ENCODE measurements around the gene RNF220. TPM values are rescaled to one million over a fixed set of nuclear protein-coding genes. Genes with fewer than 3 reads are reported as not detected.
A peak's percentile ranks its signal among the peaks of the same experiment; 100 is the strongest.

RNF220 gene
- total RNA-seq, 1 experiment from 2014 or later: 57.4 TPM

- DNase-seq (ENCODE audit: low spot score): no peak
These were observed 179.1 kb downstream of the RNF220 start for GRCh38 chr1:44584167-44584566.

- DNase-seq (ENCODE audit: low spot score): no peak
These were observed 180.4 kb downstream of the RNF220 start for GRCh38 chr1:44585315-44585920.

DNA sequence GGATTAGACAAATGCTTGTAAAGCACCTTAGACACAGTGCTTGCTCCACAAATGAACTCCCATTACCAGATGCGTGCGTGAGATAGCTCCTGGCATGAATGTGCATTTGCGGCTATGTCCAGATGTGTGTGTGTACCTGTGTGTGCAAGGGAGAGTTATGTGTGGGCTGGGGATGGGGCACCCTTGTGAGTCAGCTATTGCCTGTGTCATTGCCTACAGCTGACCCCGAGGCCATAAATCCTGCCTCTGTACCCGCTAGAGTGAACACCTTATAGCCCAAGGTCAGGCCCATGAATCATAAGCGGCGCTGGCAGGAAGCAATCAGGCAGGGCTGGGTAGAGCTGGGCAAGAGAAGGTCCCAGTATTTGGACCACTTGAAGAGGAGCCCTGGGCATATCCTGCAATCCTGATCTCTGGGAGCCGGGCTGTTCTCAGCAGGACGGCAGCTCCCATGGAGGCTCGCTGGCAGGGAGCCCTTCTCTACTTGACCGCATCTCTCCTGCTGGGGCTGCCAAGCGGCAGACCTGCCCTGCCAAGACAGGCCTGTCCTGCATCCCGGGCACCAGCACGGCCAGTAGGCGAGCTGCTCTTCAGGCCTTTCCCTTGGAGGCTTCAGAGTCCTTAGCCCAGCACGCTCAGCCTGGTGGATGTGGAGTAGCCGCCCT is 182.9 kb downstream of the RNF220 start:
- DNase-seq (ENCODE audit: low spot score): peak; percentile 73

GRCh38 chr1:44588551-44589210 is 183.6 kb downstream of the RNF220 start:
- no peak for DNase-seq (ENCODE audit: low spot score)

GRCh38 chr1:44590475-44590874 is 185.4 kb downstream of the RNF220 start:
- DNase-seq (ENCODE audit: low spot score): no peak

DNA sequence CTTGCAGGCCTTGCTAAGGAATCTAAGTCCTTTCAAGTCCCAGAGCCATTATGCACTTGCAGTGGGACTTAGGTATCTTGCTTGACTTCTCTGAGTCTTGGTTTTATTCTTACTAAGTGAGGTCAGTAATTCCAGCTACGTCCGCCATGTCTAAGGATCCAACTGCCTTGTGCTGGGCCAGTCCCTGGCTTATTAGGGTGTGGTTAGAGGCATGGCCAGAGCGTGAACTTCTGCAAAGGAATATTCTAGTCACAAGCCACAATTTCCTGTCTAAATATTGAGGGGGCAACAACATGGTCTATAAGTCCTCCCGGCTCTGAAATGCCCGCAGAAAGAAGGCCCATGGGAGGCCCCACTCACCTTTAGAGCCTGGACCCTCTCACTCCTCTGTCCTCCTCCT is 186.3 kb downstream of the RNF220 start:
- no peak for DNase-seq (ENCODE audit: low spot score)

GRCh38 chr1:44592208-44593145 is 187.4 kb downstream of the RNF220 start:
- DNase-seq (ENCODE audit: low spot score): no peak

DNA sequence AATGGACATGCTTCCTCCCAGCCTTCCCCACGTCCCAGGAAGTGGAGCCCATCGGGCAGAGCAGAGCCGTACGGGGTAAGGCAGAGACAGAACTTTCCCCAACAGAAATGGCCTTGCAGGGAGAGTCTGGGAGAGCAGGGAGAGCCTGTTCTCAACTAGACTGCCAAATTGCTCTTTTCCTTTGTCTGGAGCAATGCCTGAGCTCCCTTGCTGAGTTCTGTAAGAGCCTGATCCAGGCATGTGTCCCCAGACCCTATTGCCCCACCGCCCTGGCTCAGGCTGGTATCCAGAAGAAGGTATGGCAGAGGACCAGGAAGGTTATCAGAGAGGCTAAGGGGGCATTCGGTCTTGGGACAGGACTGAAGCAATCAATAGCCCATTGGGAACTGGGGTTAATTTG is 189.3 kb downstream of the RNF220 start:
- DNase-seq (ENCODE audit: low spot score): no peak

DNA sequence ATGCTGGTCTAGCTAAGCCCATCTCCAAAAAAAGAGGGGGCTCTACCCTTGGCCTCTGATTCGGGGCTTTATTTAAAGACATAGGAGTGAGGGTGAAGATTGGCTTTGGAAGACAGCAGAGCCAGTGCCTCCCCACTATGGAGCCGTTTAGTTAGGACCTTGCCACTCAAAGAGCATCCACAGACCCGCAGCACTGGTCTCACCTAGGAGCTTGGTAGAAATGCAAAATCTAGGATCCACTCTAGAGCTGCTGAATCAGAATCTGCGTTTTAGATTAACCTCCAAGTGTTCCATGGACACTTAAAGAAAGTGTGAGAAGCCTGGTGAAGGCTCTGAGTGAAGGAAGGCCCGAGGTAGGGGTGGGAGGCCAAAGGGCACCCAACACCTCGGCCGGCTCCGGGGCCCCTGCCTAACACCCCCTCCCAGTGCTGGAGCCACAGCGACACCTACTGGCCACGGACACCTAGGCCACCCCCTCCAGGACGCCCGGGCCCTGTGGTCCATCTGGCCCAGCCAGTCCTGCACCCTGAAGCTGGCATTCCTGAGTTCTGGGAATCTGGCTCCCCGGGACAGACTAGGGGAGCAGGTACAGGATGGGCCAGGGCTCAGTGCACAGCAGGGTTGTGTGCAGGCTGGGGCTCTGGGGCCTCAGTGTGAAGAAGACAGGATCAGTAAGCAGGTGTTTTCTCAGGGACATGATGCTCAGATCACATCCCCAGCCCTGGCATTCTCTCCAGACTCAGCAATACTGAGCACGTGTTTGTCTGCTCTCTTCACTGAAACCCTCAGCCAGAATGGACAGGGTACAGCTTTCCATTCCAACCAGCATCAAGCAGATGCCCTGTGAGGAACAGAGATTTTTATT is 190.0 kb downstream of the RNF220 start:
- peak; percentile 34 for DNase-seq (ENCODE audit: low spot score)

- DNase-seq (ENCODE audit: low spot score): no peak
These were observed 191.5 kb downstream of the RNF220 start for GRCh38 chr1:44596511-44596910.

DNA sequence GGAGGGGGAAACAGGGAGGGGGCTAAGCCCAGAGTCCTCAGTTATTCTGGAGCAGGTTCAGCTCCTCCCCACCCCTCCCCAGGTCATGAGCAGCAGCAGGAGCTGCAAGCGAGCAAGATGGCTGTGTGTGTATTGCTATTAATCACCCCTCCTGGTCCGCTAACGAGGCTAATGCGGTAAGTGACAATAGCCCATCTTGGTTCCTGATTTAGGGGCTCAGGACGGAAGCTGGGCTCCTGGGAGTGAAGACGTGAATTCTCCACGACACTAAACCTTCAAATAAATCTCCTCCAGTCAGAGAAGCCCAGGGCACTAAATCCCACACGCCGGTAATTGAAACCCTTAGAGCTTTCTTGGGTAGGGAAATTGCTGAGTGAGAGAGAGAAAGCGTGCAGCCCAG is 193.1 kb downstream of the RNF220 start:
- DNase-seq (ENCODE audit: low spot score): no peak

GRCh38 chr1:44602634-44603628 is 197.9 kb downstream of the RNF220 start:
- DNase-seq (ENCODE audit: low spot score): no peak

DNA sequence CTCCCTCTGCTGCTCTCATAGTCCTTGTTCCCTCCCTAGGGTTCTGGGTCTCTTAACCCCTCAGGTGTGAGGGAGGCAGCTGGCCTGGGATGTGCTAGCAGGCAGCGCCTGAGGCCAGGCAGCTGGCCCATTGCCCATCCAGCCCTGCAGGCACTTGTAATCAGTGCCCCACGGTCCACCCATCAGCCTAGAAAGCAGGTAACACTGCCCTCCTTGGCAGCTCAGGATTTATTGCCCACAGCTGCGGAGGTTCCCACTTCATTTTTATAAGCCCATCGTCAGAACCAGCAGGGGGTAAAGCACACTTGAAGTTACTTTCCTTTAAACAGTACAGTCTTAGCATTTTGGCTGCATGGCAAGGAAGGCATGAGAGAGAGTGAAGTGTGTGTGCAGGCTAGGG is 198.7 kb downstream of the RNF220 start:
- peak; percentile 41 for DNase-seq (ENCODE audit: low spot score)

DNA sequence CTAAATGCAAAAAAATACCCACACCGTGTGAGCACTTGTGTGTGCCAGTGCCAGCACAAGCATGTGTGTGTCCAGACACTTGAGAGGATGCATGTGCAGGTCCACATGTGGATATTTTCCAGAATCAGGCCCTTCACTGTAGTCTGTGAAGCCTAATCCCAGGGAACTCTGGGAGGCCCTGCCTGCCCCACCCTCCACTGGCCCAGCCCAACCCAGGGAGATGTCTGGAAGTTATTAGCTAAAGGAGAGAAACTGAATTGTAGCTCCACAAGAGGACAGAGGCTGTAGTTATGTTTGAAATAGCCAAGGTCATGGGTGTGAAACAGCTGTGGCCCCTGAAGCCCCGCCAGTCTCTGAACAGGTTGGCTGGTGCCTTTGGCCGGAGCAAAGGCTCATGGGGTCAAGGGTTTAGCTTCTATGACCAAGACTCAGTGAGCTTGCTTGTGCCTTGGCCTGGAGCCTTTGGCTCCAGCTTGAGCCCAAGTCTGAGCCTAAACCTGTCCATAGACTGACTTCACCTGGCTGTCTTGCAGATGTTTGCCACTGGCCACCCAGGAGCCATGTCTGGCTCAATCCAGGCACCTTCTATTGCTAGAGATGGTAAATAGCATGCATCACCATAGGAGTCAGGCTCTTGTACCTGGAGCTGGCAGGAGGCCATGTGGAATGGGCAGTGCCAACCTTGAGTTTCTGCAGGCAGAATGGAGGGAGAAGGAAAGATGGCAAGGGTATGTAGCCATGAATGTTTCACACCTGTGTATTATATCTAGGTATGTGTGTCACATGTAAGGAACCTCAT is 199.3 kb downstream of the RNF220 start:
- no peak for DNase-seq (ENCODE audit: low spot score)

GRCh38 chr1:44605914-44606615 is 201.0 kb downstream of the RNF220 start:
- no peak for DNase-seq (ENCODE audit: low spot score)

- DNase-seq (ENCODE audit: low spot score): no peak
These were observed 201.7 kb downstream of the RNF220 start for GRCh38 chr1:44606701-44607281.

GRCh38 chr1:44608141-44608540 is 203.1 kb downstream of the RNF220 start:
- no peak for DNase-seq (ENCODE audit: low spot score)

DNA sequence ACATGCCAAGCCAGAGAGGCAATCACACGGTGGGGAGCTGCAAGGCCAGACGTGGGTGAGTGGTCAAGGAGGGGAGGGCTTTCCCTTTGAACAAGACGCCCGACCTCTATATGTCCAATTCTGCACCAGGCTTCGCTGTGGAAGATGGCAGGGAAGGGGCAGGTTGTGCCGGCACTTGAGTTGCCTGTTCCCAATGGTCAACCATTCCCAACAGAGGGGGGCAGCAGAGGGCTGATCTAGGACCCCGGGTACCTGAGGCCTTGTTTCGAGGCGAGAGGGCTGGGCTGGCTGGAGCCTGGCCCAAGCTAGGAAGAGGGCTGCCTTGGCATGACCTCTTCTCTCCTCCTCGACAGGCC is 204.3 kb downstream of the RNF220 start:
- peak; percentile 43 for DNase-seq (ENCODE audit: low spot score)
